Stimulated activated CD4-positive, alpha-beta T cell treated with anti-CD3 and anti-CD28 coated beads, Interleukin-4, amount 100 ng/mL, for 1 hour (primary cell): Measurements from ENCODE around the gene MKNK1.

Experiments
- DNase-seq: peaks from one replicate; pipeline ENCODE4 v3.0.0-alpha.2; 2020

MKNK1 gene

DNA sequence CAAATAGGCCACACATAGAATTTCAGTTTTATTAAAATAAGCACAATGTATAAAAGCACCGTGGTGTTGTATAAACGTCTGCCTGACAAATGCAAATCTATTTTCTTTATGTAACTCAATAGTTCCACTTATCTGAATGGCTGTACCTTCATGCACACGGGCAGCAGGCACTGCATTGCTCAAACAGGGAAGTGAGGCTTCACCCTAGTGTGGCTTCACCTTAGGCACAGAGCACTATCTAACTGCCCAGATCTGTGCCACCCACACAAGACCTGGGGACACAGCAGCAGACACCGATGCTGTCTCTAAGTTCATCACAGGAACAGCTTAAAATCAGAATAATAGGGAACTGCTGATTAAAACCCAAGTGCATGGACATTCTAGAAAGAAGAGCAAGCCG is 46.7 kb downstream of the MKNK1 start:
- no peak for DNase-seq

DNA sequence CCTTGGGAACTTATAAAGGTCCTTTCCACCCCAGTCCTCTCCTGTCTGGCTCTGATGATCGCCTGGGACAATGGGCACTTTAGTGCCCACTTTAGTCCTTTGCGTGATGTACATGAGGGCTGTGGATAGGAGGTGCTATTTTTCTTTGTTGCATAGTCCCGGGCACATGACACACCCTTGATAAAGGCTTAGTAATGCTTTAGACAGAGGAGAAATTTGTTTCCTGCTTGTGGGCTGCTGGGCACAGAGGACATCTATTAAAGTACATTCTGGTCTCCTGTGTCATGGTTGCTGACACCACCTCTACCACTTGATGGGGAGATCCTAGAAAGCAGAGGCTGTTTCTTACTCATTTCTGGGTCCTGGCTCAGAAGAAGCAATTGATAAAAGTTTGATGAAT is 47.2 kb downstream of the MKNK1 start:
- no peak for DNase-seq

DNA sequence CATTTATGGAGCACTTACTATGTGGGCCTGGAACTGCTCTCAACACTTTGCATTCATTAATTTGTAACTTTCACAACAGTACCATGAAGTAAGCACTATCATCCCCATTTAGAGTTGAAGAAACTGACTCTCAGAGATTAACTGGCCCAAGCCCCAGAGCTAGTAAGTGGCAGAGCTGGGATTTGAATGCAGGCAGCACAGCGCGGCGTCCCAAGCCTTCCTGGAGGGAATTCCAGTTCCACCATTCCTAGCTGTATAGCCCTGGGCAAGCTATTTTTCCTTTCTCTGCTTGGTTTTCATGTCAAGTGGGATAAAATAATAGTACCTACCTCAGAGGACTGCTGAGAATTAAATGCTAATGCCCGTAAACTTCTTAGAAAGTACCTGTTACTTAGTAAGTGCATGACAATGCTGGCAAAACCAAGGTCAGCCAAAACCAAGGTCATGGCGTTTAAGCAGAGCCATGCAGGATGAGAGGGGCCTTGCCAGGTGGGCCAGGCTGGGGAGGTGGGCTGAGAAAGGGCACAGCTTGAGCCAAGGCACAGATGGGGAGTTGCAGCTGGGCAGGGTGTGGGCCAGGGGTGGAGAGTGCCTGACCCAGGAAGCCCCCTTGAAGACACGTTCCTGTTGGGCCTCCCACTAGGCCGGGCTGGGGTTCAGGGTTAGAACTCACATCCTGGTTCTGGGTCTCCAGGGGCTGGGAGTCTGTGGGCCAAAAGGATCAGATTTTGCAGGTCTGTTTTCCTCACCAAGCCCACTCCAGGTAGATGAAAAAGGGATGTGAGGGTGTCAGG is 48.0 kb downstream of the MKNK1 start:
- DNase-seq: no peak

DNA sequence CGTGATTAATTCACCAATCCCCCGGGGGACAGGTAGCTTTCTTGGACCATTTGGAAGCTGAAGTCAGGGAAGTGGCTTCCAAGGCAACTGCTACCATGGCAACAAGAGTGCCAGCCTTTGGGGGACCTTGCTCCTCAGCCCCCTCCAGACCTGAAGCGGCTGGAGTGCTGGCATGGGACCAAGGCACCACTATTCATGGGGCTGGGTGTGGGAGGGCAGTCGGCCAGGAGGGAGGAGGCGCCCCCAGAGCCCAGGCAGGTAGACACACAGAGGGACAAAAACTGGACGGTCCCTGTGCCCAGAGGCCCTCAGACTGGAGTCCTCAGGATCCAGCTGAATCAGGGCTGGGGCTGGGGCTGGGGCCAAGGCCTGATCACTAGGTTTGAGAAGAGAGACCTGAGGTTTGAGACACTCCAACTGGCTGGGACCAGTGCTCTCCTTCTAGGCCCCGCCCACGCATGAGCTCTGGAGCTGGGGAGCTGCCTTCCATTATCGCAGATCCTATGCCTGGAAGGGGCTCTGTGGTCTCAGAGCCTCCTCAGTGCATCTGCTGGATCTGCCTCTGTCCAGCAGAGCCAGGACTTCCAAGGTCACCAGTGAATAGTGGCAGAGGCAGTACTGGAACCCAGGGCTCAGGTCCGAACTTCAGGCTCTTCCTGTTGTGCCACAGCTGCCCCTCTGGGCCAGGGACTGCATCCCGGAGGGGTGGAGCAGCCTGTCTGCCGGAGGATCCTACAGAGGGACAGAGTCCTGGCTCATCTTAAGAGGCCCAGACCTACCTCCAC is 49.3 kb downstream of the MKNK1 start:
- no peak for DNase-seq

DNA sequence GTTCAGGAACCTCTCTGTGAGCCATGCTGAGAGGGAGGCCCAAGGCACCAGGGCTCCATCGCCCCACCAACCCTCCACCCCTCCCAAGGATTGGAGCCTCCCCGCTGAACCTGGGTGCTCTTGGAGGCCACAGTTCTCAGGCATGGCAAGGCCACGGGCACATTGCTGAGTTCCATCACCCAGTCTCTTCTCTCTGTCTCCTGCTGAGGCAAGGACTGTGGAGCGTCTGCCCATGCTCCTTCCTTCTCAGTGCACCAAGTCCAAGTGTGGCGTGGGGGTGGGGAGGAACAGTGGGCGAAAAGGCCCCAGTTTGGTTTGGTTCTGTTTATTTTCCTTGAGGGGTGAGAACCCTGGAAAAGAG is 49.9 kb downstream of the MKNK1 start:
- no peak for DNase-seq

DNA sequence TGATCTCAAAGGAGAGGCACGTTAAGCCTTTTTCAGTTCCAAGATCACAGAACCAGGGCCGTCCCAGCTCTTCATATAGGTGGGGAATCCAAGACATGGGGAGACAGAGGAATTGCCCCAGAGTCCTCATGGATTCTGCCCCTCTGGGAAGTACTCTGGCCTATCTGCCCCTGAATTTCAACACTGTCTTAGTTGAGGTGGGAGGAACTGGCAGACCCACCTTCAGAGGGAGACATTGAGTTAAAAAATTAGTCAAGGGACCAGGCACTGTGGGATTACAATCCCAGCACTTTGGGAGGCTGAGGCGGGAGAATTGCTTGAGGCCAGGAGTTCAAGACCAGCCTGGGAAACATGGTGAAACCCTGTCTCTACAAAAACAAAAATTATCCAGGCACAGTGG is 50.6 kb downstream of the MKNK1 start:
- no peak for DNase-seq

DNA sequence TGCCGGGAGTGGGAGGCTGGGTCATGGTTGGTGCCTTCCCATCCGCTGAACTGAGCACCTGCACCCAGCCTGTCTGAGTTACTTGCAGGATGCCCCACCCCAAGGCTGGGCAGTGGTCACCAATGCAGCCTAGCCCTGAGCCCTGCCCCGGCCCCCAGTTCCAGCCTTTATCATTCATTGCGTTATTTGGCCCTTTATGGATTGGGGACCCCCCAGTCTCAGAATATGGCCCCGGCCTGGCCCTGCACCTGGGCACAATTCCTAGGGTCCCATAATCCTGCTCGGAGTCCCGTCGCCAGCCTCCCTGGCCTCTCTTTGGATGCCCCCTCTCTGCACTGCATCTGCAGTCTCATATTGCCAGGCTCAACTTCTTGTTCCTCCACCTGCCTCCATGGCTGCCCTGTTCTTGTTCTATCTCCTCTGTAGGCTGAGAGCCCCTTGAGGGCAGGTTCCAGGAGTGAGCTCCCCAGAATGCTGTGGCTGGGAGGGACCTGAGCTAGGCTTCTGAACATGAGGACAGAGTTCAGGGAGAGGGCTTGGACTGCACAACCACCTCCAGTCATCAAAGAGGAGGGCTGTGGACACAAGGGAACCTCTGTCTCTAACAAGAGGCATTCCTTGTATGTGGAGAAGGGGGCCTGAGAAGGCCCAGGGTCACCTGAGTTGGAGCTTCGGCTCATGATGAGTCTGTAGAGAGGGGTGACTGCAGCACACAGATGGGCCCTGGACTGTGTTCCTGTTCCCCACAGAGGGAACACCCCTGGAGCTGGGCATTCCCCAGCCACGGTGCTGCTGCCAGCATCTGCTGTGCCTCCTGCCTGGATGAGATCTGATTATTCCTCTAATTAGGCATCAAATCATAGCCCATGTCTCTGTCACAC is 51.5 kb downstream of the MKNK1 start:
- DNase-seq: no peak

DNA sequence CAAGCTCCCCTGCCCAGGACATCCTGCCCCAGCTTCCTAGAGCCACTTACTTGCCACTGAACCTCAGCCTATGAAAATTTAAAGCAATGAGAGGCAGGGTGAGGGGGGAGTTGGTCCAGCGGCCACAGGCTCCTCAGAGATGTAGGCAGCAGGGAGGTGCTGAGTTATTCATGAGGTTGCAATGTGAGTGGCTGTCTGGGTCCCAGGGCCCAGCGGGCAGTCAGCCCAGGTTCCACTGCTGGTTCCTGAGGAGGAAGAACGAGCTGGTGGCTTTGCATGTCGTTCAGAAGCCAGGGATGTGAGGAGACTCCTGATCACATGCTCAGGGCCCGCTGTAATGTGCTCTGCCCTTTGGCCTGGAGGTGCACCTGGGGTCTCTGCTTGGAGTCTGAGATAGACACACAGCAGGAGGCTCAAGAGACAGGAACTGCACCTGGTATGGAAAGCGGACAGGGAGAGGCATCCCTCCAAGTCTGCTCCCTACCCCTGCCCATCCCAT is 52.4 kb downstream of the MKNK1 start, which contains the start of gene KNCN:
TSS of gene KNCN (minus strand) at position 51 of the 499 bp plus-strand sequence. CDS start 432 bp downstream, outside the sequence.
- DNase-seq: no peak

DNA sequence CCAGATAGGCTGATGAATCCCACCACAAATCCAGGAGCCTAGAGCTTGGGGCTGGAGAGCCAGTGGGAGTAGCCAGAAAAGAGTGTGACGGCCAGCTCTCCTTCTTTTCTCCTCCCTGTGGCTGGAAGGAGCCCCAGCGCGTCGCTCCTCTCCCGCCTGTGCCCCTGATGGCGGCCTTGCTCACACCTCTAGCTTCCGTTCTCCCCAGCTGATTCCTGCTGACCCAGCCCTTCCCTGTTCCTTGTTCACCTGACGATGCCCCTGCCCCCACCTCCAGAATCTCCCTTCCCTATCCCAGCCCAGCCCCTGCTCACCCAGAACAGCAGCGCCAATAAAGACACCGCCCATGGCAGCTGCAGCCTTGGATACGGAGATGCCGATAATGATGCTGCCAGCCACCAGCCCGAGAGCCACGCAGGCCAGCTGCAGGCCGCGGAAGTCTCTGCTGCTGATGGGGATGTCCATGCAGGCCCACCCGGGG is 53.3 kb downstream of the MKNK1 start:
- DNase-seq: no peak

DNA sequence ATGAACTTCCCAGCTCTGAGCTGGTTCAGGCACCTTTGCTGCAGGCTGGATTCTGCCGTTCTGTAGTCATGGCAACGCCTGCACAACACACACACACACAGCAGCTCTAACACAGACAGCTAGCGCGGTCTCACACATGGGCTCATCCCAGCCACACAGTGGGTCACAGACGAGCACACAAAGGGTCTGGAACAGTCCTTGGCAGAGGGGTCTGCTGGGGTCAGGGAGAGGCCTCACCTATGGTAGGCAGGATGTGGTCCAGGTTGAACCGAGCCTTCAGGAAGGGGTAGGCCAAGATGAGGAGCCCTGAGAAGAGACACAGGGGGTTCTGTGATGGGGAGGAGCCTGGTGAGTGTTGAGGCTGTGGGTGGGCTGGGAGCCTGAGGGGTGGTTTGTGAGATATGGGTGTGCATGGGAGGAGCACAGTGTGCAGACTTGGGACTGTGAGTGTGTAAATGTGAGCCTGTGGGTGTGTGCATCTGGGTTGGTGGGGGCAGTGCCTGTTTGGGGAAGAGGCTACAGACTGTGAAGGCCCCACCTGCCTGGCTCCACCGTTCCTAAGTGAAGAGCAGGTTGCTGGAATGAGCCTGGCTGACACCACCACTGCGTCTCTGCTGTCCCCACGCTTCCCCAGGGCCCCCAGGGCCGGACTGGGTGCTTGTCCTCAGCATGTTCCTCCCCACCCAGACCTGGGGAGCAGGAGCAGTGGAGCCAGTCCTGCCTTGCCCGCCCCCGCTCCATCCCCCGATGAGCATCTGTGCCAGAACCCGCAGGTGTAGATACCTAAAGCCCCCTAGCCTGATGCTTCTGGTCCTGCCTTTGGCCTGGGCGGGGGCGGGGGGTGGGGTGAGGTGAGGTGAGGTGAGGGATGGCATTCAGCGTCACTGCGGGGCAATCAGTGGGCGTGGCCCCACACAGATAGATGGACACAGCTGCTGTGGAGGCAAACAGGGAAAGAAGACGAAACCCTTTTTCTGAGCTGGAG is 54.1 kb downstream of the MKNK1 start:
- DNase-seq: no peak

DNA sequence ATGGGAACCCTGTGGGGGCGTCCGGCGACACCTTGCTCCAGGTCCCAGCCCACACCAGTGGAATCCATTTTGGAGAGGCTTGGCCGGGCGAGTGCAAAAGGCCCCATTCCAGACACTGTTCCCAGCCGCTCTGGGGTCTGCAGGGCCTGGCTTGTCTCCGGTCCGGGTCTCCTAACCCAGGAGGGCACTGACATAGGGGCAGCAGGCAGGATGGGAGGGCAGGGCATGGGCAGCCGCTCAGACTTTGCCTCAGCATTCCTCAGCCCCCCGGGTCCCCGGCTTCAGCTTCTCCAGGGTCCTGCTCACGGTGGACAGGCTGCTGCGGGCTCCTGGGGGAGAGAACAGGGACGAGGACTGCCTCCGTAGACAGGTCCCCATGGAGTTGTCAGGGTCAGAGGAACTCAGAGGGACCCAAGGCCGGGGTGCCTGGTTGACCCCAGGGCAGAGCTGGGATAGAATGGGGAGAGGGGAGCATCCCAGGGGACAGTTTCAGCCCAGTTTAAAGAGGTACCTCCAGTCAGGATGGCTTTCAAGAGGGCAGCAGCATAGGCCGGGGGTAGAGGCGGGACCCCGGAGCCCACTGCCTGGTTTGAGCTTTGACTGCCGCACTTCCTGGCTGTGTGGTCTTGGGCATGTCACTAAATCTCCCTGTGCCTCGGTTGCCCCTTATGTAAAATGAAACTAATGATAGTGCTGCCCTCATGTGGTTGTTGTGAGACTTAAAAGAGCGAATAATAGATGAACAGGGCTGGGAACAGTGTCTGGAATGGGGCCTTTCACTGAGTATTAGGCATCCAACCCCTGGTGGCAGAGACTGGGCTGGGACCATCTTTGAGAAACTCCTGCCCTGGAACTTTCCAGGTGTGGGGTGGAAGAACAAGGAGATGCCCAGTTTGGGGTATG is 56.3 kb downstream of the MKNK1 start:
- DNase-seq: no peak

DNA sequence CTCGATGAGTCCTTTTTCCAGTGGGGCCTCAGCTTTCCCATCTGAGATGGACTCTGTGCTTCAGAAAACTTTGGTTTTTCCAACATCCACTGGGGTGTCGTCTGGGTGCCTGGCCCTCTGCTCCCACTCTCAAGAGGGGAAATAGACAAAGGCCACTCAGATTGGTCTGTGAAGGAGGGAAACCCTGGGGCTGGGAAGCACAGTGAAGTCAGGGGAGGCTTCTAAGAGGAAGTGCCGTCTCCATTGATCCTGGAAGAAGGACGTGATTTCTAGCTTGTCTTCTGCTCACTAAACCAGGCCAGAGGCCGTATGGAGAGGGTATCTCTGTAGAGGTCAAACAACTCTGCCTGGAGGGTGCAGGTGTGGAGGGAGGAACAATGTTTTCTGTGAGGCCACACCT is 57.9 kb downstream of the MKNK1 start:
- DNase-seq: no peak

DNA sequence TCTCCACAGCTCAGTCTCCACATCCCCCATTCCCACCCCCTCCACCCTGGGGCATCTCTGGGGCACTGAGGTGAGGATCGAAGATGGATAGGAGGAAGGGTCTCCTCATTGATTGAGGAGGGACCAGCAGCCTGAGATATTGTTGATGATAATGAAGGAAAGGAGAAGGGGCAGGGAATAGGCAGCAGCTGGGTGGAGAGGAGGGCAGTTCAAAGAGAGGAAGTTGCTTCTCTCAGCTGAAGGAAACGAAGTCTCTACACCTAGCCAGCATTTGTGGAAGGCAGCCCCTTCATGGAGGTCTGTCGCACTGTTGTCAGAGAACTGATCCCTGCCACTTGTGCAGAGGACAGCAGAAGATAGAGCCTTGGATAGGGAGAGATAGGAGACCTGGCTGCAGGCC is 58.3 kb downstream of the MKNK1 start:
- no peak for DNase-seq

DNA sequence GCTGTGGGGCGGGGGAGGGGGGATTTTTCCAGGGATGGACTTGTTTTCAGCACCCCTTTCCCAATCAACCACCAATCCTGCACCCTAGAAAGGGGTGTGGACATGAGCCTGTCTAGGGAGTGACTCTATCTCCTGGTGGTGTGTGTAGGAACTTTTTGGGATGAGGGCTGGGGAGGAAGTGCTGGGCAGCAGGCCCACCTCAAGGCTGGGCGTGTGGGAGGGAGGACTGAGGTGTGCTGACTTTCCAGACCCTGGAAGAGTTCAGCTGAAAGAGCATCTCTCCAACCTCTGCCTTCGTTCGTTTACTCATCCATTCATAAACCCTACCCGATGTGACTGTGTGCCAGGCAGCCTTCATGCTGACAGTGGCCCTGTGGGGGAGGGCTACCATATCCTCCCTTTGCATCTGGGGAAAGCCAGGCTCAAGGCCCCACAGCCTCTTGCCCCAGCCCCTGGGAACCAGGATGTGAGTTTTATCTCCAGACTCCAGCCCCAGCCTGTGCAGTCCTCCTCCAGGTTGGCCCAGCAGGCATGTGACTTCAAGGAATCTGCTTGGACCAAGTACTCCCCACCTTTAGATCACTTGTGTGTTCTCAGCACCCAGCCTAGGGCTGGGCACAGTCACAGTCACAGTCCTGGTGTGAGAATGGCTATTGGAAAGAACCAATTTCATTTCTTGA is 59.4 kb downstream of the MKNK1 start:
- DNase-seq: no peak

DNA sequence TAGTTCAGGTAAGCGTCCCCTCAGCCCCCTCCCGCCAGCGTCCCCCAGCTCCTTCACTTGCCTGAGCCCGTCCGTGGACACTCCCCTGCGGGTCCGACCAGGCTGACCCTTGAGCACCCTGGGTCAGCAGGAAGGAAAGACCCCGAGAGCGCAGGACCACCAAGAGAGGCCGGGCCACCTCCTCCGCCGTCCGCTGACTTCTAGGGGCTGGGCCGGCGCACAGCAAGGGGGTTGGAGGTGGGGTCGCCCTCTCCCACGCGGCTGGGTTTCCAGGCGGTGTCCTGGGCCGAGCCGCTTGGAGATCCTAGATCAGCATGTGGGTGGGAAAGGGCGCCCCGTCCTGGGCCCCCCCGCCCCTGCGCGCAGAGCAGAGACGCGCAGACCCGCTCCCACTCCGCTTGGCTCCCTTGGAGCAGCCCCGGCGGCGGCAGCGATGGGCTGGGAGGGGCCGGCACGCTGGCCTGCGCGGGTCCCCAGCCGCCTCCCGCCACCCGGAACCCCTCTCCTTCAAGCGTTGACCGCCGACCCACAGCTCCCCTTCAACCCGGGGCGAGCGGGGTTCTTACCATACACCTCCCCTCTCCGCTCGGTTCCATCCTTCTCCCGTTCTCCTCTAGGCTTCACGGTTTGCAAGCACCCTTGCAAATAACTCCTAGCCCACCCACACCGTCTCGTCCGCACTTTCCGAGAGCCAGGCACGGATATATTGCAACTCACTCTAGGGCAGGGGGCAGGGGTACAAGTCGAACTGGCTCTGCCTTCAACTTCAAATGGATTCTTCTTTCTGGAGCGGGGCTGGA is 60.1 kb downstream of the MKNK1 start:
- no peak for DNase-seq

DNA sequence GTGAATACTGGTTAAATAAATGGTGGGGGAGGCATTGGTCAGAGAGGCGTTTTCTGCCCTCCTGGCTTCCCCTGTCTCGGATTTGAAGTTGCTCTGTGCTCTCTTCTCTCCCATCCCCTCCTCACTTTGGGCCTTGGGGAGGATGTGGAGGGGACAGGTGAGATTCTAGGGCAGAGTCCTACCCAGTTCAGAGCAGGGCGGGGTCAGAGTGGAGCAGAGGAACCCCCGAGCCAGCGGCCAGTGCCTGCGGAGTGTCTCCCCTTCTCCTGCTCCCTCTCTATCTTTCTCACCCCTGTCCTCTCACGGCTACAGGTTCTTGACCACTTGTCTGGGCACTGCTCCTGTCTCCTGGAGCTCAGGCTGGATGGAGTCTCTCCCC is 60.7 kb downstream of the MKNK1 start:
- DNase-seq: no peak

DNA sequence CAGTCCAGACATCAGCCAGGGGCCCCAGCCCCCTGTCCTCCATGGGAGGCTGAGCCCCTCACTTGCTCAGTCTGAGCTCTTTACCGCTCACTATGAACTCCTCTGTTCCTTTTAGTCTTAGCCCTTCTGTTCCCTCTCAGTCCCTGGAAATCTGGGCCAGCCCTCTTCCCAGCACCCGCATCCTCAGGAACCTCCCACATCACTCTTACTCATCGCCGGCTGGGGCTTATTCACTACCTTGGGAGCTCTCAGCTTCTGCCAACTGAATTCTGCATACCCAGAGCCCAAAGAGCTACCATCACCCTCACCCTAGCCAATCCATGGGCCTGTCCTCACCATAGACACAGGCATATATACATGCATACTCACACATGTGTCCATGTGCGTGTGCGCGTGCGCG is 64.1 kb downstream of the MKNK1 start:
- no peak for DNase-seq

DNA sequence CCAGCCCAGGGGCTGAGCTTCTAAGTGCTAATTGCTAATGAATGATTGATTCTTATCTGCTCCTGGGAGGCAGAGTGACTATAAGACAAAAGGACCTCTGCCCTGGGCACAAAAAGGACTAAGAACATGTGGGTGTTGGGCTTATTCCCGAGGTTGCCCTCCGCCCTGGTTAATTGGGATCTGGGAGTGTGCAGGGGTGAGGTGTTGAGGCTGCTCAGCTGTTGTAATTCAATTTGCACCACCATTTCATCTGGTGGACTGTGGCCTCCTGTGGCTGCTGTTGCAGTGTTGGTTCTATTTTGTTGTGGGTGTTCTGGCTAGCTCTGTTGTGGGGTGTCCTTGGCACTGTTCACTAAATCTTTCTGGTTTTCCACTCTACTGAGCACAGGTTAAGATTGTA is 65.9 kb downstream of the MKNK1 start:
- no peak for DNase-seq

DNA sequence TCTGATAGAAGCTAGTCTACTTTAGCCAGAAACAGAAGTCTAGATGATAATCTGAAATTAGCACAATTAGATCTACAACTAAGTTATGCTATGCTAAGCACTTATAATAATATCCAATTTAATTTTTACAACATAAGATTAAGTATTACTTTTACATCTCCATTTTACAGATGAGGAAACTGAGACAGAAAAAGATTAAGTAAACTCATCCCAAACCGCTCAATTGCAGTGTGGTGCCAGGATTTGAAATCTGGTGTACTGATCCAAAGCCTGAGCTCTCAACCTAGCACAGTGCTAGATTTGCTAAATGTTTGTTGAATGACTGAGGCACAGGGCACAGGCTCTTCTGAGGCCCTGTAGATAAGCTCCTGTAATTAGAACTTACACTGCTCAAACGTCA is 66.4 kb downstream of the MKNK1 start:
- no peak for DNase-seq
